Coronary artery (tissue), 2 donors: Measurements from ENCODE around the gene ACTA1.

Experiments used
- DNase-seq: peaks from one replicate; pipeline ENCODE4 v3.0.0-alpha.2; 2017; ENCODE audit warnings: low spot score
- H3K27ac ChIP-seq, 2 donors: fragments of 200-600 bp; sonication (generic); one replicate each; pipeline ENCODE4 v1.5.1; 2016 to 2019
- H3K4me3 ChIP-seq: fragments of 200-600 bp; sonication (generic); 2 replicates; pipeline ENCODE4 v1.5.1; 2016; ENCODE audit warnings: mild to moderate bottlenecking, moderate library complexity
- TF ChIP-seq, protein P1 (sequence below): fragments of 200-600 bp; sonication (generic); IDR thresholded peaks from one replicate; pipeline ENCODE4 v1.5.1; 2019; ENCODE audit warnings: antibody characterized with exemption

ACTA1 gene

DNA sequence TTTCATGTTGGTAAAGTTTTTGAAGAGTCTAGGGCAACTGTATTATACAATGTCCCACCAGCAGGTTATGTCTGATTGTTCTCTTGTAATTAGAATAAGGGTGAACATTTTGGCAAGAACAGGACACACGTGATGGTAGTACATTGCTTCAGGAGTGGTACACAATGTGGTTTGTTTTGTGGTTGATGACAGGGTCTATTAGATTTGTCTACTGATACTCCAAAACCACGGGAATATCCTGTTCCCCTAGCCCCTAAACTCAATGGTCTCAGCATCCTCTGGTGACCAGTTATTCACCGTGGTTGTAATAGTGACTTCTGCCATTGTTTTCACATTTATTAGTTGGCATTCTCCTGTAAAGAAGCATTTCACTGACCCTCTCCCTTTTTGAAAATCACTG, 22.1 kb upstream of the ACTA1 start:
- TF ChIP-seq, protein P1, sequence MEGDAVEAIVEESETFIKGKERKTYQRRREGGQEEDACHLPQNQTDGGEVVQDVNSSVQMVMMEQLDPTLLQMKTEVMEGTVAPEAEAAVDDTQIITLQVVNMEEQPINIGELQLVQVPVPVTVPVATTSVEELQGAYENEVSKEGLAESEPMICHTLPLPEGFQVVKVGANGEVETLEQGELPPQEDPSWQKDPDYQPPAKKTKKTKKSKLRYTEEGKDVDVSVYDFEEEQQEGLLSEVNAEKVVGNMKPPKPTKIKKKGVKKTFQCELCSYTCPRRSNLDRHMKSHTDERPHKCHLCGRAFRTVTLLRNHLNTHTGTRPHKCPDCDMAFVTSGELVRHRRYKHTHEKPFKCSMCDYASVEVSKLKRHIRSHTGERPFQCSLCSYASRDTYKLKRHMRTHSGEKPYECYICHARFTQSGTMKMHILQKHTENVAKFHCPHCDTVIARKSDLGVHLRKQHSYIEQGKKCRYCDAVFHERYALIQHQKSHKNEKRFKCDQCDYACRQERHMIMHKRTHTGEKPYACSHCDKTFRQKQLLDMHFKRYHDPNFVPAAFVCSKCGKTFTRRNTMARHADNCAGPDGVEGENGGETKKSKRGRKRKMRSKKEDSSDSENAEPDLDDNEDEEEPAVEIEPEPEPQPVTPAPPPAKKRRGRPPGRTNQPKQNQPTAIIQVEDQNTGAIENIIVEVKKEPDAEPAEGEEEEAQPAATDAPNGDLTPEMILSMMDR: no peak
- no peak overlapping the region for H3K27ac ChIP-seq
- no peak for DNase-seq
- H3K4me3 ChIP-seq: no peak overlapping the region

DNA sequence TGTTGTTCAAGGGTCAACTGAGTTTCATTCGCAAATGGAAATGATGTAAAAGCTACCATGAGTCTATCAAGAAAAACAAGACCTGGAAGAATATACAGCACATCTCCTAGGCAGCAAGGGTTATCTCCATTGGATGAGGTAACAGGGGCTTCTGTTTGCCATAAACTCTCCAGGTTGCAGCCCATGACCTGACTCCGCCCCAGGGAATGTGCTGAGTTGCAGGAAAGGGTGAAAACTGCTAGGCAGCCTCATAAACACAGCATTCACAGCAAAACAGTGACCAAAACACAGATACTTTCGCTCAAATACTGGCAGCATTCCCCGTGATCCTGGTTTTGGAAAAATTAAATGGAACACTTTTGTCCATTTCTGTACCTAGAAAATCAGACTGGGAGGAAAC, 20.2 kb upstream of the ACTA1 start:
- DNase-seq: no peak

DNA sequence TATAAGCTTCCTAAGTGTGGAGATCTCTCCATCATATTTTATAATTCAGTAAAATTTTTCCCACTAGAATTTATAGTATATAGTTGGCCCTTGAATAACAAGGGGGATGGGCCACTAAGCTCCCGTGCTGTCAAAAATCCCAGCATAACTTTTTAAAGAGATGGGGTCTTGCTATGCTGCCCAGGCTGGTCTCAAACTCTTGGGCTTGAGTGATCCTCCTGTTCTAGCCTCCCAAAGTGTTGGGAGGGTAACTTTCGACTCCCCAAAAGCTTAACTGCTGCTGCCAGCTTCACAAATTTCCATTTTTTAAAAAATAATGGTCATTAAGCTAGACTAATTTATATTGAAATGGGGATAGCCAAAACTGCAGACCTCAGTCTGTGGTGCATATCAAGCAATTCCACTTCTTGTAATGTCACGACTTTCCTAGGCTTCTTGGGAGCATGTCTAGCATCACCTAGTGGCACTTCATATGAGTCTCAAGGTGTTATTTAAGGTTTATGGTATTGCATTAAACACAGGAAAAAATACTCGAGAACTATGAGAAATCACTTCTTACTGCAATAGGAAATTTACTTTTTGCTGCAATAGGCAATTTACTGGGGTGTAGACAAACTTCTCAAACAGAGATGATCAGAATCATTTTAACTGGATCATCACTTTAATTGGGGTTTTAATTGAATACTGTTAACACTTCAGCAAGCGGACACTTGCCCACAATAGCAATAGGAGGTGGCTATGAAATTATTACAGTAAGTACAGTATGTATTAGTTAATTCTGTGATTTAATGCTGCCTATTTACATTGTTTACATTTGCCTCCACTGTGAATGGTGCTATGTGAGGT, 19.3 kb upstream of the ACTA1 start:
- TF ChIP-seq, protein P1: no peak
- H3K4me3 ChIP-seq: no peak overlapping the region
- no peak for DNase-seq
- H3K27ac ChIP-seq: no peak overlapping the region

More for the DNA sequence above, 20.2 kb upstream of the ACTA1 start:
- TF ChIP-seq, protein P1: no peak
- Histone ChIP-seq H3K27ac (no peak overlapping the region), H3K4me3 (no peak overlapping the region)

DNA sequence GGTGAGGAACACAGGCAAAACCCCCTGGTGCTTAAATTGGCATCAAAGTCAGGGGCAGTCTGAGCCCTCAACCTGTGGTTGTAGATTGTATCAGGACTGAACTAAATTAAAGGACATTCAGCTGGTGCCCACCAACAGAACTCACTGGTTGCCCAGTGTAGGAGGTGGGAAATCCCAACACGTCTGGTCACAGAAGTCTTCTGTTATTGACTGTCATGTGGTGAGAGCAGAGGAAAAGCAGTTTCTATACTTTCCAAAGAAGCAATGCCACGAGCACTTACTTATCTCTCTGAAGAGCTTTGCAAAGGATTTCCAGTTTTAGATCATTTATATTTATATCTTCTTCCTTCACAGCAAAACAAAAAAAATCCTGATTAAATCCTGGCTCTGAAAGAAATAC, 15.0 kb upstream of the ACTA1 start:
- no peak for DNase-seq
- TF ChIP-seq, protein P1: no peak
- H3K4me3 ChIP-seq: no peak overlapping the region
- H3K27ac ChIP-seq: no peak overlapping the region

DNA sequence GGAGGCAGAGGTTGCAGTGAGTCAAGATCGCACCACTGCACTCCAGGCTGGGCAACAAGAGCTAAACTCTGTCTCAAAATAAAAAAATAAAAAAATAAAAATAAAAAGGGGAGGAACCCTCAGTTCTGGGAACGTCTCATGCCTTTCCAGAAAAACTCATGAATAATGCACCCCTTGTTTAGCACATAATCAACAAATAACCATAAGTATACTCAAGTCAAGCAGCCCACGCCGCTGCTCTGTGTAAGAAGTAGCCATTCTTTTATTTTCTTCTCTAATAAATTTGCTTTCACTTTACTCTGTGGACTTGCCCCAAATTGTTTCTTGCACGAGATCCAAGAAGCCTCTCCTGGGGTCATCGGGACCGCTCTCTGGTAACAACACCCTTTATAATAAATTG, 14.5 kb upstream of the ACTA1 start:
- TF ChIP-seq, protein P1: no peak
- no peak overlapping the region for H3K27ac ChIP-seq
- no peak overlapping the region for H3K4me3 ChIP-seq
- DNase-seq: no peak

DNA sequence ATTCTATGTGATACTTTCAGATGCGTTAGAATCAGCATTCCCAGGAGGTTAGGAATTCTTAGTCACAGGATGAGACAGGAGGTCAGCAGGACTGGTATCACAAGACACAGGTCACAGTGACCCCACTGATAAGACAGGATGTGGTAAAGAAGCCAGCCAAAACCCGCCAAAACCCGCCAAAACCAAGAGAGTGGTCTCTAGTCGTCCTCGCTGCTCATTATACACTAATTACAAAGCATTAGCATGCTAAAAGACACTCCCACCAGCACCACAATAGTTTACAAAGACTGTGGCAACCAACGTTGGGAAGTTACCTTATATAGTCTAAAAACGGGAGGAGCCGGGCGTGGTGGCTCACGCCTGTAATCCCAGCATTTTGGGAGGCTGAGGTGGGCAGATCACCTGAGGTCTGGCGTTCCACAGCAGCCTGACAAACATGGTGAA, 13.9 kb upstream of the ACTA1 start:
- Histone ChIP-seq H3K4me3 (no peak overlapping the region), H3K27ac (no peak overlapping the region)
- TF ChIP-seq, protein P1: no peak
- DNase-seq: no peak

DNA sequence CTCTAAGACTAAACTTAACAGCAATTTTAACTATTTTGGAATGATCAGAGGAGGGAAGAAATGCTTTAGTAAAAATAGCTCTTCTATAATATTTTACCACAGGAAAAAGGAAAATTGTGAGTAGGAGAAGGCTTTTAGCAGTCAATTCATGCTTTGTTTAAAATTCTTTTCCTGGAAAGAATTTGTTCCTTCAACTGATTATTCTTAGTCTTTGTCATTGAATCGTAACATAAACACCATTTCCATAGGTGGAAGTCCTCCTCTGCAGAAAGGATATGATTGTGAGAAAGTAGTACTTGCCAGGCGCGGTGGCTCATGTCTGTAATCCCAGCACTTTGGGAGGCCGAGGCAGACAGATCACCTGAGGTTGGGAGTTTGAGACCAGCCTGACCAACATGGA, 11.9 kb upstream of the ACTA1 start:
- DNase-seq: no peak
- no peak overlapping the region for H3K27ac ChIP-seq
- TF ChIP-seq, protein P1: no peak
- no peak overlapping the region for H3K4me3 ChIP-seq
